AG09309 (cell line): Measurements from ENCODE around the gene PIK3R6.

ENCODE experiments used
- DNase-seq: peaks from one replicate; pipeline ENCODE4 v3.0.0-alpha.2; 2010; ENCODE audit warnings: low read depth
- H3K4me3 ChIP-seq: 2 replicates; pipeline ENCODE4 v1.5.1; 2011; ENCODE audit warnings: mild to moderate bottlenecking, low read depth, low read length, moderate library complexity; ENCODE audit not compliant: control insufficient read depth
- CTCF ChIP-seq: IDR thresholded peaks from 2 replicates; pipeline ENCODE4 v1.5.1; 2011; ENCODE audit warnings: mild to moderate bottlenecking, low read depth, low read length, inconsistent platforms; ENCODE audit not compliant: insufficient read depth, control insufficient read depth; ENCODE audit errors: missing control alignments

The PIK3R6 gene

GRCh38 chr17:8894202-8894671 is 26.8 kb upstream of the PIK3R6 start:
- no peak for DNase-seq
- H3K4me3 ChIP-seq: no peak overlapping the region
- no peak for TF ChIP-seq CTCF

GRCh38 chr17:8893621-8894201 is 26.2 kb upstream of the PIK3R6 start:
- DNase-seq: no peak
- H3K4me3 ChIP-seq: no peak overlapping the region
- TF ChIP-seq CTCF: no peak

GRCh38 chr17:8893059-8893458 is 25.6 kb upstream of the PIK3R6 start:
- H3K4me3 ChIP-seq: no peak overlapping the region
- no peak for DNase-seq
- TF ChIP-seq CTCF: no peak

GRCh38 chr17:8892338-8892690 is 24.8 kb upstream of the PIK3R6 start:
- no peak for DNase-seq
- TF ChIP-seq CTCF: no peak
- no peak overlapping the region for H3K4me3 ChIP-seq

DNA sequence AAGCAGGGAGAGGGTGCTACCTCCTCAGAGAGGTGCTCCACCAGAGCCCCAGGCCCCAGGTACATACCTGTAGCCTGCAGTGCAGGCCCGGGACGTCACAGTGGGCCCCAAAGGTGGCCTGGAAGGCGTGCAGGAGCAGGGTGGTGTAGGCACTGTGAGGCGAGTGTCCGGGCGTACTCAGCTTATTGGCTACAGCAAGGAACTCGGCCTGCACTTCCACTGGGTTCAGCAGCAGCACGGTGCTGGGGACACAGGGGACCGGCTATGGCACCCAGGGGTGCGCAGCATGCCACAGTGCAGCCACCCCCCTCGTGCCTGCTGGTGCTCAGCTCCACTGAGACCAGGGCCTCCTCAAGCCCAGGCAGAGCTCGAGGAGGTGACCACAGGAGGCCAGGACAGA is 23.2 kb upstream of the PIK3R6 start:
- no peak for TF ChIP-seq CTCF
- H3K4me3 ChIP-seq: no peak overlapping the region
- no peak for DNase-seq

- TF ChIP-seq CTCF: no peak
- no peak overlapping the region for H3K4me3 ChIP-seq
- no peak for DNase-seq
Observed at GRCh38 chr17:8889458-8890210, 22.2 kb upstream of the PIK3R6 start.
